Mucosa of gallbladder (tissue), 1 donor: ENCODE results near the gene KCNH3. TPM values are rescaled to one million over a fixed set of nuclear protein-coding genes. Genes with fewer than 3 reads are reported as not detected.
"Not testable (repeated sequence)": the region's sequence is repeated elsewhere in the genome, so short reads cannot be mapped to it uniquely, and the experiment has no call there.

Source experiments
- DNase-seq: peaks from one replicate; pipeline ENCODE4 v3.0.0-alpha.2; 2020; ENCODE audit warnings: low spot score
- total RNA-seq: library from RNA; stranded (reverse); gene quantifications from one replicate; pipeline ENCODE4 v1.2.1, GENCODE V29; 2021
- donor health status: DM: no; HTN: no; CAD: no.

The KCNH3 gene
- total RNA-seq, 1 donor from 2014 or later, result 22.6 TPM

- no peak for DNase-seq
Measured at GRCh38 chr12:49587174-49587908, 48.5 kb downstream of the KCNH3 start.

- no peak for DNase-seq
Measured at GRCh38 chr12:49588281-49588680, 49.5 kb downstream of the KCNH3 start.

- DNase-seq, result no peak
Measured at GRCh38 chr12:49588721-49589516, 50.1 kb downstream of the KCNH3 start.

GRCh38 chr12:49598527-49598926 lies 59.7 kb downstream of the KCNH3 start:
- no peak for DNase-seq

- no peak for DNase-seq
Measured at GRCh38 chr12:49599961-49600360, 61.1 kb downstream of the KCNH3 start.

- no peak for DNase-seq
Measured at GRCh38 chr12:49603721-49604120, 64.9 kb downstream of the KCNH3 start.

GRCh38 chr12:49604856-49605255 lies 66.0 kb downstream of the KCNH3 start:
- no peak for DNase-seq

- not testable (repeated sequence) for DNase-seq
Measured at GRCh38 chr12:49605539-49605938, 66.7 kb downstream of the KCNH3 start, which contains the start of gene FAM186B. FAM186B (minus strand) TSS chr12:49605639; CDS start chr12:49605477, 162 bp downstream.

Other genes with a start within 250 kb of the KCNH3 start
- gene PRPH, start 243.9 kb upstream of the KCNH3 start, total RNA-seq, result 6.3 TPM
- gene TROAP, start 215.8 kb upstream of the KCNH3 start, total RNA-seq, result 2.0 TPM
- gene C1QL4, start 201.8 kb upstream of the KCNH3 start, total RNA-seq, result 0.12 TPM
- gene DNAJC22, start 192.1 kb upstream of the KCNH3 start, total RNA-seq, result 73.7 TPM
- 32.1 TPM for gene SPATS2, start 171.6 kb upstream of the KCNH3 start, total RNA-seq
- 64.5 TPM for gene MCRS1, start 29.1 kb downstream of the KCNH3 start, total RNA-seq
- gene FAM186B, start 66.6 kb downstream of the KCNH3 start, total RNA-seq, result 0.32 TPM
- gene PRPF40B, start 84.5 kb downstream of the KCNH3 start, total RNA-seq, result 33.4 TPM
- gene FMNL3, start 168.4 kb downstream of the KCNH3 start, total RNA-seq, result 27.8 TPM
- 901 TPM for gene TMBIM6, start 202.5 kb downstream of the KCNH3 start, total RNA-seq